HUDEP-2 (cell line): ENCODE results near the gene BRINP2.

Source experiments
- DNase-seq, 76 experiments: peaks; one replicate each; lab custom pipeline; 2025; ENCODE audit not compliant: unreplicated experiment in 76 of 76; lab: John Stamatoyannopoulos, UW

Gene BRINP2

GRCh38 chr1:177256153-177257075 is 85.7 kb downstream of the BRINP2 start:
- DNase-seq = peak in 22 of 76 experiments; percentile 1 to 38 (median 8)

GRCh38 chr1:177257128-177257527 is 86.4 kb downstream of the BRINP2 start:
- DNase-seq = no peak

- DNase-seq = no peak
These were observed 86.8 kb downstream of the BRINP2 start for GRCh38 chr1:177257576-177257975.

GRCh38 chr1:177270863-177271262 is 100.1 kb downstream of the BRINP2 start:
- no peak for DNase-seq

DNA sequence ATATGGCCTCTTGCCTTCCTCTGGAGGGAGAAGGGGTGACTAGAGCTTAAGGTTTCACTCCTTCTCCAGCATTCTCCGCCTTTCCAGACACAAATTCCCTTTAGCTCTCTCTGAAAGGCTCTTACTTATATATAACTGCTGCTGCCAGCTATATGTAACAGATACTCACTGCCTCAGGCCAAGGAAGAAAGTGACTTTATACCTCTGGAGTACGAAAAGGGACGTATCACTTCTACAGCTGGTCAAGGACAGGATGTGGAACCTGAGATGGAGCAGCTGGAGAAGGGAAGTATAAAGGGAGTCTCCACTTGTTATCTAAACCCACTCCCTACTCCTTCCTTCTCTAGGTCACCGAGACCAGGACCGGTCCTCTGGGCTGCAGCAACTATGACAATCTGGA is 102.4 kb downstream of the BRINP2 start:
- DNase-seq = no peak

DNA sequence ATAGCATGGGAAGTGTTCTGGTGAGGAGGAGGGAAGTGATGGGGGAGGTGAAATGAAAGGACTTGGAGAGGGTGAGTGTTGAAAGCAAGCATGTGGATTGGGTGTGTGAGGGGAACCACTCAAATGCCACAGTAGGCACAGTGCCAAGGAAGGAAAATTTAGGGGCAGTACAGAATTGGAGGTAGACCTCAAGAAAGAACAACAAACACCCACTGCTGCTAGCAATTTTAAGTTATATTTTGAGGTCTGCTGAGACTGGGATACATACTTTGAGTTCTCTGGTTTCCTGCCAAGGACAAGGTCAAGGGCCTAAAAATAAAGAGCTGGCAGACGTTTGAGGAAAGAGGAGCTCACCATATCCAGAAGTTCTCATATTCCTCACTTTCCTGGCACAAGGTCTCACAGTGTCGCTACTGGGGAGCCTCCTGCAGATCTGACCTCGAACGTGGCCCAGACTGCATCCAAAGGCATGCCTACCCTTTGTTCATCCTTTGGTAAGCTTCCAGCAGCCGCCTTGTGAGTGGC is 104.0 kb downstream of the BRINP2 start:
- no peak for DNase-seq

DNA sequence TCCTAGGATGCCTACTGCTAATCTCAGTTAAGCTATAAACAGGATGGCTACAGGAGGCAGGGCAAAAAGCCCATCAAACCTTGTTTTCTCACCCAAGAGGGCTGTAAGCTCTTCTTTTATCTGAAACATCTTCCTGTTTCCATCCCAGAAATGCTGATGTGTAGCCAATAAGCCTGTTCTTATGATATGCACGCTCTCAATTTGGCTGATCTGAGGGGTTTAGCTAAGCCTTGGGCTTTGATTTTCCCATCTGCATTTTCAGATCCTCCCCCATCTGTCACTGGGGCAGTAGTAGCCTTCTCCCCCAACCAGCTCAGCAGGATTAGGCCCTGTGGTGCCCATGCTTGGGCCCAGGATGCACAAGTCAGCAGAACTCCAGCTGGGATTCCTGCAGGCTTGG is 105.0 kb downstream of the BRINP2 start:
- no peak for DNase-seq

DNA sequence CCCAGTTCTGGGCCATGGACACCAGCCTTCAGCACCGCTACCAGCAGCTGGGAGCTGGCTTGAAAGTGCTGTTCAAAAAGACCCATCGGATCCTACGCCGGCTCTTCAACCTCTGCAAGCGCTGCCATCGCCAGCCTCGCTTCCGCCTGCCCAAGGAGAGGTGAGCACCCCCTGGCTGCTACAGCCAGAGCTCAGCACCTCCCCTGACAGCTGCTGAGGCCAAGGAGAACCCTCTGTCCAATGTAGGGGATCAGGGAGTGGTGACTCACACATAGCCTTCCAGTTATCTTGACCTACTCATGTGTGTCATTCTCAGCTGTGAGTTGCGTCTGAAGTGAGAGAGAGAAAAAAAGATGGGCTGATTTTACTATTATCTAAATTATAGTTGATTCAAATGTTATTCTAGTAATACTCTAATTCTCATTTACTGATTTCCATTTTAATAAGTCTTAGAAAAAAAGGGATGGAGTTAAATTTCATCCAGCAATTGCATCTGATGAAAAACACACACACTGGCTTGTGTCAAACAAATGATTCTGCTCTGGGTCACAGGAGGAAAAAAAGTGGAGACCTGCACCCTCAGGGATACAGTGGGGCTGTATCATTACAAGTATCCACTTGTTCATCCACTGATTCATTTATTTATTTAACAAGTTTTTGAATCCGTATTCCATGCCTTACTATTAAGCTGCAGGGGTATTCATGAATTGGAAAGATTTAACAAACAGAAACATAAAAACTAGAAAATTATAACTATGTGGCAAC is 108.0 kb downstream of the BRINP2 start:
- DNase-seq = no peak

DNA sequence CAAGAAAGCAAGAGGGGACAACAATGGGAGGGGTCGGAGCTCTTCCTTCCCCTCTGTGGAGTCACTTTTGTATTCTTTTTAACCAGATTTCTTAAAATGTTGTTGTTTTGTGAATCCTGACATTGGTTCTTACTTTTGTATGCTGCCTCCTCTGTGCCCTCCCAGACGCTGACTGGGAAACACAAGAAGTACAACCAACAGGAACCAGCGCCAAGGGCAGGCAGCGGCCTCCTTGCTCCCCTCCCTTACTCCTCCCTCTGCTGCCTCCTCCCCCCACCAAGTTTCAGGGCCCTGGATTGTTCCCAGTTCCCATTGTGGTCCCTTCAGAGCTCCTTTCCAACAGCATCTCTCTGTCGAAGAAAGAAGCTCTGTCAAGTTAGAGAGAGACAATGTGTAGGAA is 111.1 kb downstream of the BRINP2 start:
- DNase-seq = no peak

- DNase-seq = no peak
These were observed 112.2 kb downstream of the BRINP2 start for GRCh38 chr1:177282976-177283375.

DNA sequence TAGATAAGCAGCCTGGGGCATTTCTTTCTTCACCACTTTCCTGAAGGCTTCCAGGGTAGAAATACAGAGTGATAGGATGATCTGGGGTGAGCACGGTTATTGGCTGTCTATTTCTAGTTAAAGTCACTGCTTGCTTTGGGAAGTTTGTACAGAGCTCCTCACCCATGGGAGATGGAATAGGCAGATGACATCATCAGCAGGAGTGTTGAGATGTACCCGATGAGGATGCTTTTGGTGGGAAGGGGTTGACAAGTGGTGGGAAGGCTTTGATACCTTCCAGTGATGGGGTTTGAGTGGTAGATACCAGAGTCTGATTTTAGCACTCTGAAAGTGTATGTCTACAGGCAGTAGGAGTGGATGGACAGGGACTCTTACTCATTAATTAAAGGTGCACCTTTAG is 112.6 kb downstream of the BRINP2 start:
- no peak for DNase-seq

DNA sequence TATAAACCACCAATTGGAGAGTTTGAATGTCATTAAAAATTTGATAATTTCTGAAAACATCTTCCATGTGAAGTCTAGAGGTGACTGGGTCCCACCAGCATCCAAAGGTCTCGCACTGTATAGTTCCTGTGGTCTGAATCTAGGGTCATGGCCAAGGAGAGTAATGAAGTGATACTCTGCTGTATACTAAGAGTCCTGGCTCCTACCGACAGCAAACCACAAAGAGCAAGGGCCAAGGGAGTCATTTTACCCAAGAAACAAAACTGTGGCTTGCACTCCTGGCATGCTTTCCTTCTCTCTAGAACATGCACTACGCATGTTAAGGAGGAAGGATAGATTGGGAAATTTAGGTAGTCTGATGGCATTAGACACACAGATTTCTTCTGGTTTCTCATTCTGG is 115.6 kb downstream of the BRINP2 start:
- no peak for DNase-seq

DNA sequence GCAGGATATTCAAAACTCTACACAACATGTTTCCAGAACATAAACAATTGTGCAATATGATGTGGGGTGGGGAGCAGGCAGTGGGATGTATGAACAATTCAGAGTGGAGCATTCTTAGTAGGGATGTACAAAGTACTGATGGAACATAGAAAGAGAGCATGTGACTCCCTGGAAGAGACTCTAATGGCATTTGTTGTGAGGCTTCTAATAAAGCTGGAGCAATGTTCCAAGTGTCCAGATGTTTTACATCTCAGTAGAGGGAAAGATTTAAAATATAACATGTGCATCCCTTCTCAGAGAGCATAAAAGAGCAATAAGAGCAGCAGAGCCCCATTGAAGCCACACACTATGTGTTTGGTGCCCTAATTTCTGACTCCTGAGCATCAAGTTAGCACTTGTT is 116.5 kb downstream of the BRINP2 start:
- DNase-seq = no peak

- DNase-seq = no peak
These were observed 117.2 kb downstream of the BRINP2 start for GRCh38 chr1:177287994-177288393.

GRCh38 chr1:177289532-177289931 is 118.8 kb downstream of the BRINP2 start:
- DNase-seq = no peak

DNA sequence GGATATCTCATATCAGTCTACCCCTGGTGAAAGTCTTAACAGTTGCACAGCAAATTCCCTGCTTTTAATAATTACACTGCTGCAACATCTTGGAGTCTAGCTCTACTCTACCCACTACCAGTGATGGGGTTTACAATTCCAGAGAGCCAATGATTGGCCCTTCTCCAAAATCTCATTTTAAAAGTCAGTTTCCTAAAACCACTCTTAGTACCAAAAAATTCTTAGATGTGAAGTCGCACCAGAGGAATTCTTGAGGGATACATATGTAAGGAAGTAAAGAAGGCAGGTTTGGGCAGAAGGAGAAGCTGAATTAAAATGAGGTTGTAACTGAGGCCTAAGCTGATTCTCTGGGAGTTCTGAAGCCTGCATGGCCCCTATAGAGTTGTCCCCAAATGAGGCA is 129.7 kb downstream of the BRINP2 start:
- DNase-seq = no peak

- DNase-seq = no peak
These were observed 130.8 kb downstream of the BRINP2 start for GRCh38 chr1:177301425-177302124.

DNA sequence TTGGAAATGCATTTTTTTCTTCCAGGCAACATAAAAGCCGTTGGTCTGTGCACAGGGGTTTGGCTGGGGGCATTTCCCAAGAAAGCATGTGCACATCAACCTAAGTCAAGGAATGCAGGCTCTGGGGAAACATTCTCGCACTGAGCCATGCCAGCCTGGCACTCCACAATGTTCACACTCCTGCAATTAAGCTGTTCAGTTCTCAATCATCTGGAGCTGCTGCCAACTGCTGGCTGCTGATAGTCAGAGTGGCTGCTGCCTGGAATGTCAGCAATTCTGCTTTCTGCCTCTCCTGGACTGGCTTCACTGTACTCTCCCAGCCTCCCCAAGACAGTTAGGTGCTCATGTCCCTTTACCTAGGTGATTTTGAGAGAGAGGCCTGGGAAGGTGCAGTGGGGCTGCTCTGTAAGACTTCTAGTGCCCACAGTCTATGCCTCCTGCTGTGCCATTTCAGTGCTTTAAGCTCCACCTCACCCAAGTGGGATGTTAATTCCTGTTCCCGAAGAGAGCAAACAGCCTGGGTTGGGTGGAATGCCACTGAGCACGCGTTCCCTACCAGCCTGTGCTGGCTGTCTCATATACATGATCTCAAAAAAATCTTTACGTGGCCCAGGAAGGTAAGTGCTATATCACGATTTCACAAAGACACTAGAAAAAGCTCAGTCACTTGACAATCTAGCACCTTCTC is 131.7 kb downstream of the BRINP2 start:
- no peak for DNase-seq

DNA sequence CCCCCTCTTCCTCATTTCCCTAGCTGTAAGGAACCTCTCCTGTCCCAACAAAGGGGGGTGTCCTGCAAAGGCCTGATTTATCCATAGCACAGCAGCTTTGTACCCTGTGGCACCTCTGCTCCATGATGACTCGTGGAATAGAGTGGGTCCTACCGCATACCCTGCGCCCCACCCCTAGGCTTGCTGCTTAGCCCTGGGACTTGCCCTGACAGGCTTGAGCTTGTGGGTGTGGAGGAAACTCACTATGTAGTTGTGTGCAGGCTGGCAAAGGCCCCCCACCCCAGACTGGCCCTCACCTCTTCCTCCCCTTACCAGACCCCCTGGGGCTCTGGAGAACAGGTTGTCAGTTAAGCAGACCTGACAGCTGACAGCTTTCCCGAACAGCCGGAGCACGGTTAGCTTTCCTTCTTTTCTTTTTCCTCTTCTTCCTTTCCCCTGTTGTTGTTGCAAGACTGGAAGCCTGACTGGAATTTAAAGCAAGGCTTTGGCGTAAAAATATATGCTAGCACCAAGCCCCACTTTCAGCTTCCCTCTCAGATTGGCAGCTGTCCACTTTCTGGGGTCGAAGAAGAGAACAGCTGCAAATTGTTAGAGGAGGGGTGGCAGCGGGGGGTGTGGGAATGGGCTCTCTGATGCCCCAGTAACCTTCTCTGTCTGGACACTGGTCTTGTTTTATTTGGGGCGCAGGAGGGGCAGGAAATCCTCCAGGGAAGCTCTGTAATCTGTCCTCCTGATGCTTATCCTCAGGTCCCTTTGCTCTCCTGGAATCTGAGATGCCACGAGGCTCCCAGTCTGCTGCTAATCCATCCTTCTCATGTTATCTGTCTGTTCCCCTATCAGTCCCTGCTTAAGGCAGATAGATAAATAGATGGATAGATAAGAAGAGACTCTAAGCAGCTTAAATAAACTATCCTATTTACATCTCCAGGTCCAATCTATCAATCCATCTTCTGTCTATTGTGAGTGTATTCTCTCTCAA is 134.6 kb downstream of the BRINP2 start:
- no peak for DNase-seq
